PC-3 (cell line): ENCODE measurements around the gene ISCA2. TPM values are rescaled to one million over a fixed set of nuclear protein-coding genes. Genes with fewer than 3 reads are reported as not detected.

Source experiments
- ATAC-seq: fragments of 200-7000 bp; cut with Tn5 transposase; 2 replicates; pipeline ENCODE4 v1.9.1; 2020; ENCODE audit warnings: mild to moderate bottlenecking, moderate library complexity
- BruUV-seq: library from RNA; stranded (reverse); fragments of 400-500 nt; replicated peaks from 2 replicates; lab custom pipeline; 2021; lab: Mats Ljungman, UMichigan
- CTCF ChIA-PET: fragments of 300-600 bp; sonication (Branson Sonifier 250); formaldehyde crosslinking; loops from one replicate; lab custom pipeline; 2022; ENCODE audit warnings: antibody characterized with exemption; lab: Charles Lee
- POLR2A ChIA-PET: fragments of 300-600 bp; sonication (Branson Sonifier 250); formaldehyde crosslinking; loops from one replicate; lab custom pipeline; 2022; ENCODE audit warnings: antibody characterized with exemption; ENCODE audit not compliant: unreplicated experiment; lab: Charles Lee
- DNase-seq: peaks from one replicate; pipeline ENCODE4 v3.0.0-alpha.2; 2015
- H2AFZ ChIP-seq: fragments of 300-600 bp; sonication (generic); 2 replicates; pipeline ENCODE4 v1.6.0; 2016; ENCODE audit warnings: antibody characterized with exemption, low read length
- H3F3A ChIP-seq: fragments of 300-600 bp; sonication (generic); one replicate; pipeline ENCODE4 v1.6.0; 2017; ENCODE audit warnings: antibody characterized with exemption, low read length, control low read depth, mild to moderate bottlenecking; ENCODE audit not compliant: unreplicated experiment
- H3K27ac ChIP-seq: fragments of 300-600 bp; sonication (generic); 2 replicates; pipeline ENCODE4 v1.5.1; 2016; ENCODE audit warnings: mild to moderate bottlenecking, low read length
- H3K27me3 ChIP-seq: fragments of 300-600 bp; sonication (generic); 2 replicates; pipeline ENCODE4 v1.6.1; 2016; ENCODE audit warnings: low read length, mixed read lengths
- H3K36me3 ChIP-seq: fragments of 300-600 bp; sonication (generic); 2 replicates; pipeline ENCODE4 v1.6.1; 2016; ENCODE audit warnings: low read depth, mixed run types, low read length, mixed read lengths
- H3K4me1 ChIP-seq: fragments of 300-600 bp; sonication (generic); 2 replicates; pipeline ENCODE4 v1.5.1; 2016; ENCODE audit warnings: low read length; ENCODE audit not compliant: insufficient read depth
- H3K4me2 ChIP-seq: fragments of 300-600 bp; sonication (generic); 2 replicates; pipeline ENCODE4 v1.6.0; 2016; ENCODE audit warnings: low read length
- H3K4me3 ChIP-seq: fragments of 300-600 bp; sonication (generic); 2 replicates; pipeline ENCODE4 v1.5.1; 2016; ENCODE audit warnings: mild to moderate bottlenecking, low read length, mixed read lengths
- H3K79me2 ChIP-seq: fragments of 300-600 bp; sonication (generic); 2 replicates; pipeline ENCODE4 v1.6.1; 2017; ENCODE audit warnings: low read length, mixed read lengths
- H3K9ac ChIP-seq: fragments of 300-600 bp; sonication (generic); 2 replicates; pipeline ENCODE4 v1.6.0; 2016; ENCODE audit warnings: mild to moderate bottlenecking, low read length
- H3K9me2 ChIP-seq: fragments of 300-600 bp; sonication (generic); replicated peaks from 2 replicates; pipeline ENCODE4 v1.6.1; 2016; ENCODE audit warnings: mixed run types, low read length, mixed read lengths
- H3K9me3 ChIP-seq: fragments of 300-600 bp; sonication (generic); 2 replicates; pipeline ENCODE4 v1.6.1; 2016; ENCODE audit warnings: low read length, mixed read lengths
- H4K20me1 ChIP-seq: fragments of 300-600 bp; sonication (generic); 2 replicates; pipeline ENCODE4 v1.6.1; 2016; ENCODE audit warnings: low read length, mixed read lengths
- EZH2 ChIP-seq: fragments of 300-600 bp; sonication (generic); IDR thresholded peaks from one replicate; pipeline ENCODE4 v1.6.1; 2017; ENCODE audit warnings: antibody characterized with exemption, mild to moderate bottlenecking, low read length; ENCODE audit not compliant: unreplicated experiment
- EZH2phosphoT487 ChIP-seq: fragments of 300-600 bp; sonication (generic); IDR thresholded peaks from 2 replicates; pipeline ENCODE4 v1.6.1; 2018; ENCODE audit warnings: mild to moderate bottlenecking, antibody characterized with exemption, low read length, borderline replicate concordance
- intact Hi-C: fragments of 100-400 bp; cut with micrococcal nuclease; formaldehyde crosslinking; loops from 2 replicates; pipeline ENCODE4 v1.9.0; 2023
- total RNA-seq: library from RNA; depleted of rRNA; stranded (reverse); fragments of >200 nt; gene quantifications from 2 replicates; pipeline ENCODE4 v1.2.3, GENCODE V29; 2014
- TF ChIP-seq, protein P1 (sequence below): fragments of 300-600 bp; sonication (generic); conservative IDR thresholded peaks from 2 replicates; pipeline ENCODE4 v1.5.1; 2017; ENCODE audit warnings: antibody characterized with exemption, low read depth, mild to moderate bottlenecking, low read length

ISCA2 gene
- total RNA-seq, 1 experiment from 2014 or later, result 30.1 TPM

DNA sequence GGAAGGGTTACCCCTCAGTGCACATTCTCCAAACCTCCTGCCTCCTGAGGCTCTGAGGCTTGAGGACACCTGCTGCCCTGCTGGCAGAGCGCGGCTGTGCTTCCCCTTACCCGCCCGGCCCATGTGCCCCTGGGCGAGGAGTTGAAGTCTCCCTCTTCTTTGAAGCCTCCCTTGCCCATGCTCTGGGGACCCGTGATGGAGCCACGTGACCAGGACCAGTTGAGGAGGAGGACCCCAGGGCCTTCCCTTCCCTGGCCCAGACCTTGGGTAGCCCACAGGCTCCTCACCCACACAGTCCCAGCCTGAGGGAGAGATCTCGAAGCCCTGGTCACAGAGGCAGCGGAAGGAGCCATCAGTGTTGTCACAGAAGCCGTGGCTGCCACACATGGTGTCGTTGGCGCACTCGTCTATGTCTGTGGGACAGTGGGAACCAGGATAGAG lies 12.9 kb downstream of the ISCA2 start:
- Histone ChIP-seq H3K4me1 (peaks cover 14% of the 10 kb centered on the region), H3K4me3 (no peak overlapping the region), H4K20me1 (no peaks in the 10 kb centered on the region), H3K27ac (no peak overlapping the region), H3K36me3 (no peaks in the 10 kb centered on the region), H3F3A (no peaks in the 10 kb centered on the region), H3K9me3 (no peaks in the 10 kb centered on the region), H3K4me2 (no peak overlapping the region), H2AFZ (no peak overlapping the region), H3K27me3 (no peaks in the 10 kb centered on the region), H3K9me2 (no peaks in the 10 kb centered on the region), H3K79me2 (no peaks in the 10 kb centered on the region), H3K9ac (no peak overlapping the region)
- CTCF ChIA-PET, result no interaction called here
- TF ChIP-seq, protein P1, sequence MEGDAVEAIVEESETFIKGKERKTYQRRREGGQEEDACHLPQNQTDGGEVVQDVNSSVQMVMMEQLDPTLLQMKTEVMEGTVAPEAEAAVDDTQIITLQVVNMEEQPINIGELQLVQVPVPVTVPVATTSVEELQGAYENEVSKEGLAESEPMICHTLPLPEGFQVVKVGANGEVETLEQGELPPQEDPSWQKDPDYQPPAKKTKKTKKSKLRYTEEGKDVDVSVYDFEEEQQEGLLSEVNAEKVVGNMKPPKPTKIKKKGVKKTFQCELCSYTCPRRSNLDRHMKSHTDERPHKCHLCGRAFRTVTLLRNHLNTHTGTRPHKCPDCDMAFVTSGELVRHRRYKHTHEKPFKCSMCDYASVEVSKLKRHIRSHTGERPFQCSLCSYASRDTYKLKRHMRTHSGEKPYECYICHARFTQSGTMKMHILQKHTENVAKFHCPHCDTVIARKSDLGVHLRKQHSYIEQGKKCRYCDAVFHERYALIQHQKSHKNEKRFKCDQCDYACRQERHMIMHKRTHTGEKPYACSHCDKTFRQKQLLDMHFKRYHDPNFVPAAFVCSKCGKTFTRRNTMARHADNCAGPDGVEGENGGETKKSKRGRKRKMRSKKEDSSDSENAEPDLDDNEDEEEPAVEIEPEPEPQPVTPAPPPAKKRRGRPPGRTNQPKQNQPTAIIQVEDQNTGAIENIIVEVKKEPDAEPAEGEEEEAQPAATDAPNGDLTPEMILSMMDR, result no peak
- no peak for TF ChIP-seq EZH2phosphoT487
- no peak for TF ChIP-seq EZH2
- ATAC-seq (no peak), DNase-seq (no peak)
- intact Hi-C loops, result no loop called here
- no TSS peak for BruUV-seq
- POLR2A ChIA-PET, result no interaction called here

- no peaks in the 10 kb centered on the region for H3K79me2 ChIP-seq
- no peak for TF ChIP-seq EZH2phosphoT487
- TF ChIP-seq EZH2, result no peak
- TF ChIP-seq, protein P1, result no peak
- BruUV-seq, result no TSS peak
- H3F3A ChIP-seq, result no peaks in the 10 kb centered on the region
- CTCF ChIA-PET, result no interaction called here
- ATAC-seq (no peak), DNase-seq (no peak)
- H3K27ac ChIP-seq, result no peak overlapping the region
- intact Hi-C loops, result no loop called here
- no peaks in the 10 kb centered on the region for H3K9me3 ChIP-seq
- H3K4me2 ChIP-seq, result no peak overlapping the region
- no peak overlapping the region for H3K4me3 ChIP-seq
- H3K9me2 ChIP-seq, result no peaks in the 10 kb centered on the region
- no peaks in the 10 kb centered on the region for H3K36me3 ChIP-seq
- POLR2A ChIA-PET, result no interaction called here
- H3K27me3 ChIP-seq, result no peaks in the 10 kb centered on the region
- H4K20me1 ChIP-seq, result no peaks in the 10 kb centered on the region
- no peak overlapping the region for H2AFZ ChIP-seq
- H3K9ac ChIP-seq, result no peak overlapping the region
- peaks cover 15% of the 10 kb centered on the region for H3K4me1 ChIP-seq
These were observed 13.5 kb downstream of the ISCA2 start for GRCh38 chr14:74507085-74507484.

DNA sequence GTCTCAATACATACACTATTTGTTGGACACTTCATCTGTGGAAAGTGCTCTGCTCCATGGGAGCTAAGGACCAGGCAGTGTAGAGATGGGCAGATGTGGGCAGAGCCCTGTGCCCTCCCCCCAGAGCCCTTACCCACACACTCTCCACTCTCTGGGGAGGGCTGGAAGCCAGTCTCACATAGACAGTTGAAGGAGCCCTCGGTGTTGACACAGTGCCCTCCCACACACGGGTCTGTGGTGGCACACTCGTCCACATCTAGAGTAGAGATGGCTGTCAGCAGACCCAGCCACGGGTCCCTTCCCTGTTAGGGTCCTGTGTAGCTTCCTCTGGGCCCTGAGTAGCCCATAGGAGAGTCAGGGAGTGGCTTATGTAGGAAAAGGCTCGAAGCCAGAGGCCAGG lies 14.3 kb downstream of the ISCA2 start:
- BruUV-seq, result no TSS peak
- Histone ChIP-seq H2AFZ (no peak overlapping the region), H3K9ac (no peak overlapping the region), H3K4me2 (no peak overlapping the region), H3K9me2 (no peaks in the 10 kb centered on the region), H3K27ac (no peak overlapping the region), H3K27me3 (no peaks in the 10 kb centered on the region), H3K4me1 (peaks cover 15% of the 10 kb centered on the region), H3K36me3 (no peaks in the 10 kb centered on the region), H3K9me3 (no peaks in the 10 kb centered on the region), H3K79me2 (no peaks in the 10 kb centered on the region), H3K4me3 (no peak overlapping the region), H3F3A (no peaks in the 10 kb centered on the region), H4K20me1 (no peaks in the 10 kb centered on the region)
- ChIA-PET POLR2A (no interaction called here), CTCF (interaction anchor here (0.5 kb wide), 1 partner anchor 102 kb away, joined by 4 read pairs; no protein-coding TSS in a partner anchor)
- intact Hi-C loops, result no loop called here
- ATAC-seq (no peak), DNase-seq (no peak)
- TF ChIP-seq EZH2, result no peak
- no peak for TF ChIP-seq EZH2phosphoT487
- TF ChIP-seq, protein P1, result no peak
